Breast epithelium (tissue), 3 donors: Measurements from ENCODE around the gene KLK14.

Experiments used
- POLR2A ChIP-seq: fragments of 450-650 bp; IDR thresholded peaks from one replicate; pipeline ENCODE4 v1.6.1; 2016; ENCODE audit warnings: antibody characterized with exemption, mild to moderate bottlenecking, moderate library complexity
- POLR2AphosphoS5 ChIP-seq, 3 donors: sonication (generic); formaldehyde crosslinking; IDR thresholded peaks; one replicate each; pipeline ENCODE4 v1.6.1; 2017; ENCODE audit warnings: antibody characterized with exemption in 3 of 3
- TF ChIP-seq, protein P1 (sequence below), 3 donors: fragments of 450-650 bp; IDR thresholded peaks; one replicate each; pipeline ENCODE4 v1.5.1; 2016 to 2017; ENCODE audit warnings: antibody characterized with exemption in 3 of 3, mild to moderate bottlenecking in 3 of 3, moderate library complexity in 3 of 3

- TF ChIP-seq POLR2A (no peak), POLR2AphosphoS5 (IDR thresholded peaks at IDR 0.05) (no peak)
- TF ChIP-seq, protein P1, sequence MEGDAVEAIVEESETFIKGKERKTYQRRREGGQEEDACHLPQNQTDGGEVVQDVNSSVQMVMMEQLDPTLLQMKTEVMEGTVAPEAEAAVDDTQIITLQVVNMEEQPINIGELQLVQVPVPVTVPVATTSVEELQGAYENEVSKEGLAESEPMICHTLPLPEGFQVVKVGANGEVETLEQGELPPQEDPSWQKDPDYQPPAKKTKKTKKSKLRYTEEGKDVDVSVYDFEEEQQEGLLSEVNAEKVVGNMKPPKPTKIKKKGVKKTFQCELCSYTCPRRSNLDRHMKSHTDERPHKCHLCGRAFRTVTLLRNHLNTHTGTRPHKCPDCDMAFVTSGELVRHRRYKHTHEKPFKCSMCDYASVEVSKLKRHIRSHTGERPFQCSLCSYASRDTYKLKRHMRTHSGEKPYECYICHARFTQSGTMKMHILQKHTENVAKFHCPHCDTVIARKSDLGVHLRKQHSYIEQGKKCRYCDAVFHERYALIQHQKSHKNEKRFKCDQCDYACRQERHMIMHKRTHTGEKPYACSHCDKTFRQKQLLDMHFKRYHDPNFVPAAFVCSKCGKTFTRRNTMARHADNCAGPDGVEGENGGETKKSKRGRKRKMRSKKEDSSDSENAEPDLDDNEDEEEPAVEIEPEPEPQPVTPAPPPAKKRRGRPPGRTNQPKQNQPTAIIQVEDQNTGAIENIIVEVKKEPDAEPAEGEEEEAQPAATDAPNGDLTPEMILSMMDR (IDR thresholded peaks at IDR 0.05): no peak
These were observed 28.9 kb upstream of the KLK14 start for GRCh38 chr19:51111606-51112005.
